Muscle of leg (tissue), 11 donors: Measurements from ENCODE around the gene EPHA8. TPM values are rescaled to one million over a fixed set of nuclear protein-coding genes. Genes with fewer than 3 reads are reported as not detected.
A peak's percentile ranks its signal among the peaks of the same experiment; 100 is the strongest.

Experiments used
- DNase-seq: peaks from one replicate; pipeline ENCODE4 v3.0.0; 2013
- H3K27ac ChIP-seq: one replicate; pipeline ENCODE4 v1.5.1; 2013; ENCODE audit warnings: mild to moderate bottlenecking, low read length, control low read depth
- H3K27me3 ChIP-seq: one replicate; pipeline ENCODE4 v1.6.1; 2013; ENCODE audit warnings: low read length; ENCODE audit not compliant: control insufficient read depth, insufficient read depth
- H3K36me3 ChIP-seq: one replicate; pipeline ENCODE4 v1.6.1; 2013; ENCODE audit warnings: low read length; ENCODE audit not compliant: control insufficient read depth, insufficient read depth
- H3K4me1 ChIP-seq: one replicate; pipeline ENCODE4 v1.6.1; 2013; ENCODE audit warnings: low read length; ENCODE audit not compliant: control insufficient read depth, insufficient read depth
- H3K4me3 ChIP-seq: one replicate; pipeline ENCODE4 v1.5.1; 2013; ENCODE audit warnings: low read length, control low read depth
- H3K9me3 ChIP-seq: replicated peaks from 2 replicates; pipeline ENCODE4 v1.6.1; 2013; ENCODE audit warnings: low read depth, low read length; ENCODE audit not compliant: control insufficient read depth
- WGBS: methylation state at CpG from one replicate; pipeline ENCODE4 v1.1.5; 2013; ENCODE audit warnings: missing lambda C conversion rate; ENCODE audit not compliant: insufficient coverage; 5-methylcytosine and 5-hydroxymethylcytosine counted together
- polyA plus RNA-seq, 8 donors: library from polyadenylated mRNA; unstranded; fragments of 120-200 nt; gene quantifications; one replicate each; pipeline versions ENCODE4 v1.2.1 to v1.2.3, GENCODE V29; 2013; ENCODE audit warnings: inconsistent platforms in 1 of 8, low replicate concordance in 1 of 8; ENCODE audit not compliant: insufficient read length in 8 of 8, insufficient read depth in 1 of 8
- total RNA-seq: library from RNA; stranded (reverse); fragments of 120-200 nt; gene quantifications from one replicate; pipeline ENCODE4 v1.2.4, GENCODE V29; 2013

Gene EPHA8
- total and polyA plus RNA-seq, 9 donors = 0.02 to 0.09 (median 0.05) TPM; not detected in 3

- no peaks in the 10 kb centered on the region for H3K36me3 ChIP-seq
- H3K4me1 ChIP-seq = peaks cover 9% of the 10 kb centered on the region
- peak; percentile 82 for DNase-seq
- no peak overlapping the region for H3K4me3 ChIP-seq
- H3K27me3 ChIP-seq = peaks cover 7% of the 10 kb centered on the region
- no peak overlapping the region for H3K27ac ChIP-seq
- no peaks in the 10 kb centered on the region for H3K9me3 ChIP-seq
- WGBS = 7% methylated on average over 9 of the region's 18 CpGs
Observed at GRCh38 chr1:22641906-22642636, 78.8 kb downstream of the EPHA8 start.

DNA sequence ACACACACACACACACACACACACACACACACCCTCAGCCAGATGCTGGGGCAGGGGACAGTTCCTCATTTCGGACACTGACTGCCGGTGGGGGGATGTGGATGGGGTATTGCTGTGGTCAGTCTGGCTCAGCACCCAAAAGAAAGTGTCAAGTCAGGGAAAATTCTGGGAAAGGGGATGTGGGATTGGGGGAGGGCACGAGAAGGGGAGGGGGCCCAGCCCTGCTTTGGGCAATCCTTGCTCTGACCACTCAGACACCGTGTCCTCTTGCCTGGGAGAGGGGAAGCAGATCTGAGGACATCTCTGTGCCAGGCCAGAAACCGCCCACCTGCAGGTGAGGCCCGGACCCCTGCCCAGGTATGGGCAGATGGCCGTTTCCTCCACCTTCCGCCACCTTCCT lies 80.1 kb downstream of the EPHA8 start, which contains the start of gene C1QC:
TSS of gene C1QC (plus strand) at position 253 of the 400 bp plus-strand sequence. CDS start 391 bp downstream, outside the sequence.
- 65% methylated on average over 6 of the region's 8 CpGs for WGBS
- H3K27ac ChIP-seq = no peak within 1 kb of the TSS

DNA sequence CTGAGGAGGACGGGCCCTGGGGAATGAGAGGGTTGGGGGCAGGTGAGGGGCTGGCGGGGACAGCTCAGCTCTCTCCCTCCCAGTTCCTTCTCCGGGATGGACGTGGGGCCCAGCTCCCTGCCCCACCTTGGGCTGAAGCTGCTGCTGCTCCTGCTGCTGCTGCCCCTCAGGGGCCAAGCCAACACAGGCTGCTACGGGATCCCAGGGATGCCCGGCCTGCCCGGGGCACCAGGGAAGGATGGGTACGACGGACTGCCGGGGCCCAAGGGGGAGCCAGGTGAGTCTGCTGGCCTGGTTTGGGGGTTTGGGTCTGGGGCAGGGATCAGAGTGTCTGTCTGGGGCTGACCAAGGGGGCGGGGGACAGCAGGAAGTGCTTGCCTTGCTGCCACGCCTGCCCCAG lies 80.6 kb downstream of the EPHA8 start:
- DNase-seq = no peak
- Histone ChIP-seq H3K9me3 (no peaks in the 10 kb centered on the region), H3K4me3 (peak overlapping the region; percentile 15), H3K36me3 (no peaks in the 10 kb centered on the region), H3K27me3 (peaks cover 4% of the 10 kb centered on the region), H3K4me1 (peaks cover 9% of the 10 kb centered on the region), H3K27ac (no peak overlapping the region)
- WGBS = 65% methylated on average over 8 of the region's 12 CpGs

More for the DNA sequence above, 80.1 kb downstream of the EPHA8 start, which contains the start of gene C1QC:
- peak; percentile 71 for DNase-seq
- H3K4me1 ChIP-seq = peaks cover 9% of the 10 kb centered on the region
- H3K36me3 ChIP-seq = no peaks in the 10 kb centered on the region
- peak within 1 kb of the TSS; percentile 15 for H3K4me3 ChIP-seq
- peaks cover 7% of the 10 kb centered on the region for H3K27me3 ChIP-seq
- H3K9me3 ChIP-seq = no peaks in the 10 kb centered on the region

DNA sequence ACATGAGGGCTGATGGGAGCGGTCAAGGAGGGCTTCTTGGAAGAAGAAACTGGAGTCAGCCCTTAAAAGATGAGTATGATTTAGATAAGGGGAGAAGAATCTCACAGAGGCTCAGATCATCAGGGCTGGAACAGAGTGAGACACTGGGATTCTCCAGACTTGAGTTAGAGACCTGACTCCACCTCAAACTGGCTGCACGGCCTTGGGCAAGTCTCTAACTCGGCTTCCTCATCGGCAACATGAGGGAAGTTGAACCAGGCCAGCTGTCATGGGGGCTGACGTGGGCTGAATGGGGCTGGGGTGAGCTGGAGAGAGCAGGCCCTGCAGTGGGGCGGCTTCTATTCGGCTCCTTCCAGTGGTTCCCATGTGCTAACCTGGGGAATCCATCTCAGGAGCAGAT lies 82.6 kb downstream of the EPHA8 start:
- peaks cover 5% of the 10 kb centered on the region for H3K4me1 ChIP-seq
- H3K27me3 ChIP-seq = peaks cover 4% of the 10 kb centered on the region
- no peak overlapping the region for H3K4me3 ChIP-seq
- H3K36me3 ChIP-seq = no peaks in the 10 kb centered on the region
- DNase-seq = no peak
- no peak overlapping the region for H3K27ac ChIP-seq
- no peaks in the 10 kb centered on the region for H3K9me3 ChIP-seq
- 58% methylated on average over 4 of the region's 7 CpGs for WGBS

- Histone ChIP-seq H3K4me3 (no peak overlapping the region), H3K9me3 (no peaks in the 10 kb centered on the region), H3K4me1 (peaks cover 5% of the 10 kb centered on the region), H3K36me3 (no peaks in the 10 kb centered on the region), H3K27ac (no peak overlapping the region), H3K27me3 (peaks cover 4% of the 10 kb centered on the region)
- WGBS = no CpG with 5 or more reads among the region's 1 CpG
- no peak for DNase-seq
Observed at GRCh38 chr1:22646384-22646783, 83.1 kb downstream of the EPHA8 start.

- Histone ChIP-seq H3K4me1 (no peaks in the 10 kb centered on the region), H3K4me3 (no peak overlapping the region), H3K36me3 (no peaks in the 10 kb centered on the region), H3K9me3 (no peaks in the 10 kb centered on the region), H3K27me3 (no peaks in the 10 kb centered on the region), H3K27ac (no peak overlapping the region)
- 86% methylated on average over 7 of the region's 13 CpGs for WGBS
- no peak for DNase-seq
Observed at GRCh38 chr1:22650089-22650693, 86.9 kb downstream of the EPHA8 start.

DNA sequence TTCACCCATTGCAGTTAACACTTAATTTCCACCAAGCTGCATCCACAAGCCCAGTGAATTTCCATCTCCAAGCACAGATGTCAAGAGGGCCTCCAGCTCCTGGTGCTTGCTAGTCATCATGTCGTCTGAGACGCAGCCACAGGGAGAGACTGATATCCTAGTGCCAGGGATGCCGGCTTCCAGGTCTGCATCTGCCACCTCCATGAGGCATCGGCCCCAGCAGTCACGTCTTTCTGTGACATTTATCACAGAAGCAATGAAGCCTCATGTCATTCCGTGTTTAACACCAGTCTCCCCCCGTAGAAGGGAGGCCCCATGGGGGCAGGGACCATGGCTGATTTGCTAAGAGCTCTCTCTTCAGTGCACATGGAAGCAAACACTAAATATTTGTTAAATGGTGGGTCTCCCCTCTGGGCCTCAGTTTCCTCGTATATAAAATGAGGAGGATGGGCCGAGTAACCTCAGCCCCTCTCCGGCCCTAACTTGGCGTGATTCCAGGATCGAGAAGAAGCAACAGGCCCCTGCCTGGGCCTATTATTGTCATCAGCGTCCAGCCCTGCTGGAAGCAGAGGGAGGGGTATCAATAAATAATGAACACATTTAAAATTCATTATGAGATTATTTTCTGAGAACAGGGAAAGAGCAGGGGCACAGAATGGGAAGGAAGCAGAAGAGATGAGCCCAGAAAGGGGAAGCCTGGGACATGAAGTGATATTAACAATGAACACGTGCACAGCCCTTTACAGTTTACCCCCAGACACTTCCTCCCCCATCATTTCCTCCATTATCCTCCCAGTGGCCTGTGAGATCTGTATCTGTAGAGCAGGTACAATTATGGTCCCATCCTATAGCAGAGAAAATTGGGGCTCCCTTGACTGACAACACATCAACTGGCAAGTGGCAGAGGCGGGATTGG lies 88.9 kb downstream of the EPHA8 start:
- WGBS = 60% methylated on average over 2 of the region's 15 CpGs
- Histone ChIP-seq H3K4me1 (no peaks in the 10 kb centered on the region), H3K4me3 (no peak overlapping the region), H3K27ac (no peak overlapping the region), H3K36me3 (no peaks in the 10 kb centered on the region), H3K27me3 (no peaks in the 10 kb centered on the region), H3K9me3 (no peaks in the 10 kb centered on the region)
- DNase-seq = peak; percentile 31

- peak; percentile 69 for DNase-seq
- Histone ChIP-seq H3K4me3 (peak within 1 kb of the TSS; percentile 24), H3K9me3 (no peaks in the 10 kb centered on the region), H3K27me3 (peaks cover 2% of the 10 kb centered on the region), H3K4me1 (no peaks in the 10 kb centered on the region), H3K36me3 (no peaks in the 10 kb centered on the region), H3K27ac (no peak within 1 kb of the TSS)
- WGBS = 74% methylated on average over 12 of the region's 13 CpGs
Observed at GRCh38 chr1:22652881-22653316, 89.6 kb downstream of the EPHA8 start, which contains the start of gene C1QB. TSS of gene C1QB (plus strand) at chr1:22653236. CDS start at chr1:22659463, 6,227 bp downstream.
